Activated CD8-positive, alpha-beta memory T cell treated with anti-CD3 and anti-CD28 coated beads, Interleukin-2, amount 50 U/mL, for 1 hour (primary cell): Measurements from ENCODE around the gene ARMH4.

Experiments used
- DNase-seq: peaks from one replicate; pipeline ENCODE4 v3.0.0-alpha.2; 2020; ENCODE audit errors: extremely low read depth

ARMH4 gene

GRCh38 chr14:57960946-57961785 is 190.8 kb downstream of the ARMH4 start:
- no peak for DNase-seq

- no peak for DNase-seq
Observed at GRCh38 chr14:57957441-57957840, 194.6 kb downstream of the ARMH4 start.
